Measurements from ENCODE around the gene PPP2R2D. TPM values are rescaled to one million over a fixed set of nuclear protein-coding genes. Genes with fewer than 3 reads are reported as not detected.

The PPP2R2D gene
- total RNA-seq, 2 donors from 2014 or later, result 32.5 to 40.7 TPM

GRCh38 chr10:131991726-131992125 is 90.9 kb downstream of the PPP2R2D start:
- Mint-ChIP-seq H3K9me3 (no peaks in the 10 kb centered on the region), H3K4me1 (ENCODE audit: low read depth) (no peaks in the 10 kb centered on the region), H3K27me3 (ENCODE audit: low read depth) (no peaks in the 10 kb centered on the region), H3K36me3 (ENCODE audit: insufficient read depth in 2 of 2) (no peaks in the 10 kb centered on the region), H3K4me3 (no peak overlapping the region), H3K27ac (no peak overlapping the region)
- DNase-seq, result no peak
- no peak for ATAC-seq (replicated peaks in 1 of 2)

DNA sequence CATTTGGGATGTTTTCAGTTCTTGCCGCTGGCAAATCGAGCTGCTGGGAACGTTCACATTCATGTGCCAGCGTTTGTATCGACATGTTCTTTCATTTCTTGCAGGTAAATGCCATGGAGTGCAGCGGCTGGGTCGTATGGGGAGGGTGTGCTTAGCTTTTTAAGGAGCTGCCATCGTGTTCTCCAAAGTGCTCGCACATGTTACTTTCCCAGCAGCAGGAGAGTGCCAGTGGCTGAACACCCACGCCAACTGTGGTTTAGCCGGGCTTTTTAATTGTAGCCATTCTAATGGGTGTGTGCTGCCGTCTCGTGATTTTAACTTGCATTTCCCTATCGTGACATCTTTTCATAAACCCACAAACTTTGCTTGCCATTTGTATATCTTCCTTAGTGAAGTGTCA is 92.5 kb downstream of the PPP2R2D start:
- Mint-ChIP-seq H3K36me3 (ENCODE audit: insufficient read depth in 2 of 2) (no peaks in the 10 kb centered on the region), H3K4me3 (no peak overlapping the region), H3K4me1 (ENCODE audit: low read depth) (no peaks in the 10 kb centered on the region), H3K27ac (no peak overlapping the region), H3K9me3 (no peaks in the 10 kb centered on the region), H3K27me3 (ENCODE audit: low read depth) (no peaks in the 10 kb centered on the region)
- DNase-seq (no peak), ATAC-seq (replicated peaks in 1 of 2) (no peak)

GRCh38 chr10:131994435-131994834 is 93.6 kb downstream of the PPP2R2D start:
- Mint-ChIP-seq H3K9me3 (no peaks in the 10 kb centered on the region), H3K36me3 (ENCODE audit: insufficient read depth in 2 of 2) (no peaks in the 10 kb centered on the region), H3K4me1 (ENCODE audit: low read depth) (no peaks in the 10 kb centered on the region), H3K4me3 (no peak overlapping the region), H3K27ac (no peak overlapping the region), H3K27me3 (ENCODE audit: low read depth) (no peaks in the 10 kb centered on the region)
- ATAC-seq (replicated peaks in 1 of 2), result no peak
- DNase-seq, result no peak

DNA sequence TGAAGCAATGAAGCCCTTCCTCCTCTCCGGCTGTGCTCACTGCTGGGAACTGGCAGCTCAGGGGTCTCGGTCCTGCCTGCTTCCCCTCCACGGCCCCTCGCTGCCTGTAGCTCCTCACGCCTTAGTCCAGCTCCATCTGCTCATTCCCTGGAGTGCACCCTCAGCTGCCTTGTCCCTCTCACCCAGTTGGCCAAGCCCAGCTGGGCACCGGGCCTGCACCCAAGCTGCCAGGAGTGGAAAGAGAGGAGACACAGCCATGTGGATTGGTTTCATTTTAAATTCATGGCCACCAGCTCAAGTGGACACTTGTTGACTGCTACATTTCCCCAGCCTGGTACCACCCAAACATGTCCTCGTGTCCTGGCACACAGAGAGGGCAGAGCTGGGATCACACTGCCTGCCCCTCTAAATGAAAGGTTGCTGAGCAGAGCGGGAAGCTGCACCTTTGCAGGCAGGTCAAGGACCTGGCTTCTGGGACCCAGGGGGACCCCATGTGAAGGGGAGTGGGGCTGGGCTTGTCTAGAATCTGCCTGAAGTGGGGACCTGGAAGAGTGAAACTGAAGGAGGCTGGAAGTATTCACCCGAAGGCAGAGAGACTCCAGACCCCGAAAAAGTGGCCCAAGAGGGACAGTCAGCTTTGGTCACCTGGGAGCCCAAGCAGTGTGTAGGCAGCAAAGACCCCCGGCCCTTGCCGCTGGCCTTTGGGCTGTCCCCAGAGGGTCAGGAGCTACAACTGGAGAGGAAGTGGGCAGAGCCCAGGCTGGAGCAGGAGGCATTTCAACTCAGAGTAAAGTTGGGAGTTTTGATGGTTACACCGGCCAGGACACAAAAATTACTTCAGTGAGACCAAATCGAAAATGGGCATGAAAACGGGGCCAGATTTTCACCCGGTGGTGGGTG is 95.9 kb downstream of the PPP2R2D start:
- no peaks in the 10 kb centered on the region for H3K4me1 Mint-ChIP-seq (ENCODE audit: low read depth)
- H3K4me3 Mint-ChIP-seq, result no peak overlapping the region
- H3K27me3 Mint-ChIP-seq (ENCODE audit: low read depth), result no peaks in the 10 kb centered on the region
- no peak overlapping the region for H3K27ac Mint-ChIP-seq
- no peaks in the 10 kb centered on the region for H3K36me3 Mint-ChIP-seq (ENCODE audit: insufficient read depth in 2 of 2)
- no peaks in the 10 kb centered on the region for H3K9me3 Mint-ChIP-seq
- ATAC-seq (replicated peaks in 1 of 2) (no peak), DNase-seq (no peak)

GRCh38 chr10:131997366-131998049 is 96.7 kb downstream of the PPP2R2D start:
- H3K27ac Mint-ChIP-seq, result no peak overlapping the region
- no peaks in the 10 kb centered on the region for H3K9me3 Mint-ChIP-seq
- no peak overlapping the region for H3K4me3 Mint-ChIP-seq
- DNase-seq (no peak), ATAC-seq (replicated peaks in 1 of 2) (no peak)
- H3K36me3 Mint-ChIP-seq (ENCODE audit: insufficient read depth in 2 of 2), result no peaks in the 10 kb centered on the region
- no peaks in the 10 kb centered on the region for H3K27me3 Mint-ChIP-seq (ENCODE audit: low read depth)
- H3K4me1 Mint-ChIP-seq (ENCODE audit: low read depth), result no peaks in the 10 kb centered on the region

DNA sequence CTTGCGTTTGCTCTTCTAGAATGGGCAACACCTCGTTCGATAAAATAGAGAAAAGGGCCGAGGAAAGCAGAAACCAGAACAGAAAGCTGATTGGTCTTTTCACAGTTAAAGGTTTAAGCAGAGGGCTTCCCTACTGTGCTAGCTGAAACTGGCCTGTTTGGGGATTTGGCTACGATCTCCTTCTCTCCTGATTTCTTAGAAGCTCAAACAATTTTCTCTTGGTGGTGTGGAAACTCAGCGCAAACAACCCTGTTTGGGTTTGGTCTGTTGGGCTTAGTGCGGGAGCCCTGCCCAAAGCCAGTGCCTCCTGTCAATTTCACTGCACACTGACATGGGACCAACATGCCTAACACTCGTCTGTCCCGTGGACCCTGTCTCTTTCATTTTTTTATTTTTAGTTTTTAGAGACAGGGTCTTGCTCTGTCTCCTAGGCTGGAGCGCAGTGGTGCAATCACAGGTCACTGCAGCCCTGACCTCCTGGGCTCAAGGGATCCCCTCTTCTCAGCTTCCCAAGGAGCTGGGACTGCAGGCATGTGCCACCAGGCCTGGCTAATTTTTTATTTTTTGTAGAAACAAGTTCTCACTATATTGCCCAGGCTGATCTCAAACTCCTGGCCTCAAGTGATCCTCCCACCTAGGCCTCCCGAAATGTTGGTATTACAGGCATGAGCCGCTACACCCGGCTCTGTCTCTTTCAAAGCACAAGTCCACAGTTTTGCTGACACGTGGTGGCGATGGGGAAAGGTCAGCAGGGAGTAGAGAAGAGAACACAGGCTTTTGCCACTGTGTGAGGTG is 97.4 kb downstream of the PPP2R2D start:
- Mint-ChIP-seq H3K27me3 (ENCODE audit: low read depth) (no peaks in the 10 kb centered on the region), H3K4me1 (ENCODE audit: low read depth) (no peaks in the 10 kb centered on the region), H3K4me3 (no peak overlapping the region), H3K9me3 (no peaks in the 10 kb centered on the region), H3K27ac (no peak overlapping the region), H3K36me3 (ENCODE audit: insufficient read depth in 2 of 2) (no peaks in the 10 kb centered on the region)
- DNase-seq, result no peak
- no peak for ATAC-seq (replicated peaks in 1 of 2)

- H3K27ac Mint-ChIP-seq, result no peak overlapping the region
- ATAC-seq (replicated peaks in 1 of 2) (no peak), DNase-seq (no peak)
- H3K9me3 Mint-ChIP-seq, result no peaks in the 10 kb centered on the region
- H3K4me1 Mint-ChIP-seq (ENCODE audit: low read depth), result no peaks in the 10 kb centered on the region
- H3K27me3 Mint-ChIP-seq (ENCODE audit: low read depth), result no peaks in the 10 kb centered on the region
- H3K4me3 Mint-ChIP-seq, result no peak overlapping the region
- H3K36me3 Mint-ChIP-seq (ENCODE audit: insufficient read depth in 2 of 2), result no peaks in the 10 kb centered on the region
These were observed 98.3 kb downstream of the PPP2R2D start for GRCh38 chr10:131998845-131999681.

DNA sequence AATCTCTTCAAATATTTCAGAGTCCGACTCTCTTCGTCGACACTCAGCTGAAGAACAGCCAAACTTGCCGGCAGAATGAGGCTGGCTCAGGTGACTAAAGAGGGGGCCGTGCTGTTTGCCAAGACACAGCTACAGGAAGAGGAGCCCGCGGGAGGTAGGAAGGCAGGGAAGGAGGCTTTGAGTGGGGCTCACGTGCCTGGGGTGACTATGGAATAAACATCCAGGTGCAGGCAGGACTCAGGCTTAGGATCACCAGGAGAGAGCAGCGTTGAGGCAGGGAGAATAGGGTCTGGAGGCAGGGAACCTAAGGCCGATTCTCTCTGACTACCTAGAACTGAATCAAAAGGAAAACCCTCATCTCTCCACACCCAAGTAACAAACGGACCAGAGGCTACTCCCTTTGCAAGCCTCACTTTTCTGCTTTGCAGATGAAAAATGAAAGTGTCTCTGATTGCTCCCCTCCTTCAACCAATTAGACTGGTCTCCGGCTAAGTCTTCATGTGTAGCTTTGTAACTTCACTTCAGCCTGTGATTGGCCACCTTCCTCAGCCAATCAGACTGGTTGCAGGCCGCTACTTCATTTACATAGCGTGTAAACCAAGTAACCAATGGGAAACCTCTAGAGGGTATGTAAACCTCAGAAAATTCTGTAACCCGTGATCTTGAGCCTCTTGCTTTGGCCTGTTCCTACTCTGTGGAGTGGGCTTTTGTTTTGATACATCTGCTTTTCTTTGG is 100.6 kb downstream of the PPP2R2D start:
- Mint-ChIP-seq H3K4me1 (ENCODE audit: low read depth) (peaks cover 6% of the 10 kb centered on the region), H3K9me3 (no peaks in the 10 kb centered on the region), H3K27ac (no peak overlapping the region), H3K36me3 (ENCODE audit: insufficient read depth in 2 of 2) (no peaks in the 10 kb centered on the region), H3K4me3 (no peak overlapping the region), H3K27me3 (ENCODE audit: low read depth) (no peaks in the 10 kb centered on the region)
- DNase-seq (no peak), ATAC-seq (replicated peaks in 1 of 2) (peak; percentile 47 to 51)

DNA sequence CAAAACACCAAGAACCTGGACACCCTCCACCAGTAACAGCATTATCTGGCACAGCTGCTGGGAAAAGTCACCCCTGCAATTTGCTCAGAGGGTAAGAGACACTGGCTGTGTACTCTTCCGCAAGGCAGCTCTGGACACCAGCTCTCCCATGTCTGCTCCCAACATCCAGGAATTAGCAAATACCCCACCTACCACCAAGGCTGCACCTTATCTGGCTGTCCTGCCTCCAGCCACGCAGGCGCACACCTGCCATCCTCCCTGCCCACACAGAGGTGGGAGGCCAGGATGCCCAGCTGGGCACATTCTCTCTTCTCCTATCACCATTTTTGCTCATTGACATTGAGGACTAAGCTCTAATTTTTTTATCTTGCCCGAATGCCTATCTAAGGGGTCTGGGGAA is 101.2 kb downstream of the PPP2R2D start:
- no peak overlapping the region for H3K27ac Mint-ChIP-seq
- ATAC-seq (replicated peaks in 1 of 2) (no peak), DNase-seq (no peak)
- H3K4me1 Mint-ChIP-seq (ENCODE audit: low read depth), result peaks cover 6% of the 10 kb centered on the region
- no peak overlapping the region for H3K4me3 Mint-ChIP-seq
- H3K27me3 Mint-ChIP-seq (ENCODE audit: low read depth), result no peaks in the 10 kb centered on the region
- no peaks in the 10 kb centered on the region for H3K36me3 Mint-ChIP-seq (ENCODE audit: insufficient read depth in 2 of 2)
- no peaks in the 10 kb centered on the region for H3K9me3 Mint-ChIP-seq

DNA sequence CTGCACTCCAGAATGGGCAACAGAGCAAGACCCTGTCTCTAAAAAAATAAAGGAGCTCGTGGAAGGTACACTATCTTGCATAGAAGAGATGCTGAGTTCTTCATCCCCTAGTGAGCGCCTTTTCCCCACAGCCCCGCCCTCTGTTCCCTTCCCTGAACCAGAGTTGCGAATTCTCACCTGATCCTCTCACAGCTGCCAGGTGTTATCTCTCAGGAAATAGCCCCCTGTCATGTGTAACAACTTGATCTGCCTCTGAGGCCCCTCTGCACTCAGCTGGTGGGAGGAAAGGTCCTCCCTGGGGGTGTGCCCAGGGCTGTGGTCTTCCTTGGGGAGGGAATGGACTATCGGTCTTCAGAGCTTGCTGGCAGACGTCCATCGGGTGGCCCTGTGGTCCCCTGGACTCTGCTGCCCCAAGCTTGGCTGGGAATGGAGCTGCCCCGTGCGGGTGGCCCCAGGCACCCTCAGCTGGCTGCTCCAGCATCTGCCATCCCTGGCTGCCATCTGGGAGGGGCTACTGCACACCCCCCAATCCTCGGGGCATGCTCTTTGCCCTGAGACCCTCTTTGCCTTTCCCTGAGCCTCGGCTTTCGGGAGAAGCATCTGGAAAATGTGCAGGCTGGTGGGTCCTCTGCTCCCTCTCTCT is 102.6 kb downstream of the PPP2R2D start:
- Mint-ChIP-seq H3K9me3 (no peaks in the 10 kb centered on the region), H3K4me3 (no peak overlapping the region), H3K27ac (no peak overlapping the region), H3K27me3 (ENCODE audit: low read depth) (peaks cover 6% of the 10 kb centered on the region), H3K36me3 (ENCODE audit: insufficient read depth in 2 of 2) (no peaks in the 10 kb centered on the region), H3K4me1 (ENCODE audit: low read depth) (peaks cover 6% of the 10 kb centered on the region)
- DNase-seq (no peak), ATAC-seq (replicated peaks in 1 of 2) (no peak)

GRCh38 chr10:132004052-132004451 is 103.2 kb downstream of the PPP2R2D start:
- Mint-ChIP-seq H3K27ac (no peak overlapping the region), H3K36me3 (ENCODE audit: insufficient read depth in 2 of 2) (no peaks in the 10 kb centered on the region), H3K4me1 (ENCODE audit: low read depth) (peaks cover 6% of the 10 kb centered on the region), H3K27me3 (ENCODE audit: low read depth) (peaks cover 11% of the 10 kb centered on the region), H3K4me3 (no peak overlapping the region), H3K9me3 (no peaks in the 10 kb centered on the region)
- ATAC-seq (replicated peaks in 1 of 2), result no peak
- no peak for DNase-seq

- no peak for ATAC-seq (replicated peaks in 1 of 2)
- no peaks in the 10 kb centered on the region for H3K9me3 Mint-ChIP-seq
- H3K27me3 Mint-ChIP-seq (ENCODE audit: low read depth), result peaks cover 19% of the 10 kb centered on the region
- DNase-seq, result no peak
- peaks cover 6% of the 10 kb centered on the region for H3K4me1 Mint-ChIP-seq (ENCODE audit: low read depth)
- H3K36me3 Mint-ChIP-seq (ENCODE audit: insufficient read depth in 2 of 2), result no peaks in the 10 kb centered on the region
- no peak overlapping the region for H3K4me3 Mint-ChIP-seq
- no peak overlapping the region for H3K27ac Mint-ChIP-seq
These were observed 104.3 kb downstream of the PPP2R2D start for GRCh38 chr10:132005147-132005546.

All from activated T-cell treated with anti-CD3 and anti-CD28 coated beads, Interleukin-2, amount 50 U/mL, for 72 hours (primary cell).